HG02973 (cell line): ENCODE data around the gene CCDC148.

Experiments
- ATAC-seq: cut with Tn5 transposase; IDR thresholded peaks from one replicate; pipeline ENCODE4 v1.9.1; 2021; ENCODE audit warnings: moderate library complexity; ENCODE audit not compliant: unreplicated experiment

CCDC148 gene

GRCh38 chr2:158182676-158183295 is 273.8 kb downstream of the CCDC148 start:
- ATAC-seq: no peak

GRCh38 chr2:158181171-158181570 is 275.4 kb downstream of the CCDC148 start:
- ATAC-seq: no peak

- peak; percentile 47 for ATAC-seq
Measured at GRCh38 chr2:158179660-158180059, 276.9 kb downstream of the CCDC148 start.

GRCh38 chr2:158178646-158179045 is 277.9 kb downstream of the CCDC148 start:
- ATAC-seq: no peak

GRCh38 chr2:158174956-158175355 is 281.6 kb downstream of the CCDC148 start:
- ATAC-seq: no peak

- ATAC-seq: no peak
Measured at GRCh38 chr2:158174495-158174894, 282.1 kb downstream of the CCDC148 start.

GRCh38 chr2:158172719-158173118 is 283.8 kb downstream of the CCDC148 start:
- no peak for ATAC-seq

- no peak for ATAC-seq
Measured at GRCh38 chr2:158154596-158154995, 302.0 kb downstream of the CCDC148 start.

- ATAC-seq: no peak
Measured at GRCh38 chr2:158153270-158154015, 303.1 kb downstream of the CCDC148 start.

- ATAC-seq: no peak
Measured at GRCh38 chr2:158144914-158145625, 311.5 kb downstream of the CCDC148 start.

GRCh38 chr2:158143703-158144360 is 312.7 kb downstream of the CCDC148 start:
- no peak for ATAC-seq

- ATAC-seq: peak; percentile 53
Measured at GRCh38 chr2:158142568-158143332, 313.8 kb downstream of the CCDC148 start.

GRCh38 chr2:158142165-158142564 is 314.4 kb downstream of the CCDC148 start:
- ATAC-seq: no peak

GRCh38 chr2:158140201-158140600 is 316.4 kb downstream of the CCDC148 start:
- no peak for ATAC-seq

GRCh38 chr2:158138255-158138654 is 318.3 kb downstream of the CCDC148 start:
- no peak for ATAC-seq

- ATAC-seq: no peak
Measured at GRCh38 chr2:158135096-158135495, 321.5 kb downstream of the CCDC148 start.

- no peak for ATAC-seq
Measured at GRCh38 chr2:158134655-158135054, 321.9 kb downstream of the CCDC148 start.

GRCh38 chr2:158134055-158134454 is 322.5 kb downstream of the CCDC148 start:
- no peak for ATAC-seq

GRCh38 chr2:158131919-158132566 is 324.5 kb downstream of the CCDC148 start:
- no peak for ATAC-seq

GRCh38 chr2:158131483-158131912 is 325.1 kb downstream of the CCDC148 start:
- ATAC-seq: no peak
